ENCODE measurements around the gene PCDHB1. TPM values are rescaled to one million over a fixed set of nuclear protein-coding genes. Genes with fewer than 3 reads are reported as not detected.
"Not testable (repeated sequence)": the region's sequence is repeated elsewhere in the genome, so short reads cannot be mapped to it uniquely, and the experiment has no call there.

PCDHB1 gene
- polyA plus RNA-seq, 3 donors: 0.04 to 0.12 (median 0.12) TPM

- DNase-seq (ENCODE audit: extremely low read depth in 1 of 11, low read depth in 9 of 11, low spot score in 4 of 11): no peak
Observed at GRCh38 chr5:141041427-141041785, 9.8 kb upstream of the PCDHB1 start.

GRCh38 chr5:141042555-141042954, 8.6 kb upstream of the PCDHB1 start:
- no peak for DNase-seq (ENCODE audit: extremely low read depth in 1 of 11, low read depth in 9 of 11, low spot score in 4 of 11)

GRCh38 chr5:141051521-141051866, 320 bp downstream of the PCDHB1 start:
- DNase-seq (ENCODE audit: extremely low read depth in 1 of 11, low read depth in 9 of 11, low spot score in 4 of 11): peak in 1 of 11 donors; percentile 1

GRCh38 chr5:141077826-141078225, 26.7 kb downstream of the PCDHB1 start:
- no peak for DNase-seq (ENCODE audit: extremely low read depth in 1 of 11, low read depth in 9 of 11, low spot score in 4 of 11)

GRCh38 chr5:141082228-141082627, 31.1 kb downstream of the PCDHB1 start:
- DNase-seq (ENCODE audit: extremely low read depth in 1 of 11, low read depth in 9 of 11, low spot score in 4 of 11): no peak

GRCh38 chr5:141084487-141084989, 33.4 kb downstream of the PCDHB1 start:
- DNase-seq (ENCODE audit: extremely low read depth in 1 of 11, low read depth in 9 of 11, low spot score in 4 of 11): peak in 6 of 11 donors; percentile 9 to 42 (median 24)

- DNase-seq (ENCODE audit: extremely low read depth in 1 of 11, low read depth in 9 of 11, low spot score in 4 of 11): peak in 2 of 11 donors; percentile 11 to 13
Observed at GRCh38 chr5:141094481-141095262, 43.5 kb downstream of the PCDHB1 start, which contains the start of gene PCDHB2. TSS of gene PCDHB2 (plus strand) at chr5:141094615. CDS start at chr5:141094791, 176 bp downstream.

- DNase-seq (ENCODE audit: extremely low read depth in 1 of 11, low read depth in 9 of 11, low spot score in 4 of 11): no peak
Observed at GRCh38 chr5:141095263-141095641, 44.1 kb downstream of the PCDHB1 start.

- DNase-seq (ENCODE audit: extremely low read depth in 1 of 11, low read depth in 9 of 11, low spot score in 4 of 11): not testable (repeated sequence)
Observed at GRCh38 chr5:141096181-141096580, 45.0 kb downstream of the PCDHB1 start.

- DNase-seq (ENCODE audit: extremely low read depth in 1 of 11, low read depth in 9 of 11, low spot score in 4 of 11): not testable (repeated sequence)
Observed at GRCh38 chr5:141096586-141096985, 45.4 kb downstream of the PCDHB1 start.

- peak in 3 of 11 donors; percentile 9 to 24 (median 11) for DNase-seq (ENCODE audit: extremely low read depth in 1 of 11, low read depth in 9 of 11, low spot score in 4 of 11)
Observed at GRCh38 chr5:141100243-141100805, 49.1 kb downstream of the PCDHB1 start, which contains the start of gene PCDHB3. TSS of gene PCDHB3 (plus strand) at chr5:141100473. CDS start at chr5:141100650, 177 bp downstream.

- DNase-seq (ENCODE audit: extremely low read depth in 1 of 11, low read depth in 9 of 11, low spot score in 4 of 11): no peak
Observed at GRCh38 chr5:141101059-141101458, 49.9 kb downstream of the PCDHB1 start.

GRCh38 chr5:141102070-141102469, 50.9 kb downstream of the PCDHB1 start:
- DNase-seq (ENCODE audit: extremely low read depth in 1 of 11, low read depth in 9 of 11, low spot score in 4 of 11): not testable (repeated sequence)

GRCh38 chr5:141102471-141102870, 51.3 kb downstream of the PCDHB1 start:
- not testable (repeated sequence) for DNase-seq (ENCODE audit: extremely low read depth in 1 of 11, low read depth in 9 of 11, low spot score in 4 of 11)

- DNase-seq (ENCODE audit: extremely low read depth in 1 of 11, low read depth in 9 of 11, low spot score in 4 of 11): no peak
Observed at GRCh38 chr5:141105350-141105749, 54.2 kb downstream of the PCDHB1 start.

Other genes starting within 250 kb of the PCDHB1 start
- 1 to 10 TPM in 2 of 3 donors, under 1 TPM in 1; 0.96 to 1.1 (median 1.0) TPM for gene PCDHA4, start 244.3 kb upstream of the PCDHB1 start, polyA plus RNA-seq (ENCODE audit: insufficient read length in 3 of 3)
- under 1 TPM in 2 of 3 donors, not detected in 1; 0.06 to 0.21 TPM for gene PCDHA5, start 229.8 kb upstream of the PCDHB1 start, polyA plus RNA-seq (ENCODE audit: insufficient read length in 3 of 3)
- gene PCDHA6, start 223.4 kb upstream of the PCDHB1 start, polyA plus RNA-seq (ENCODE audit: insufficient read length in 3 of 3): under 1 TPM; 0.16 to 0.41 (median 0.40) TPM
- under 1 TPM; 0.23 to 0.33 (median 0.26) TPM for gene PCDHA7, start 217.1 kb upstream of the PCDHB1 start, polyA plus RNA-seq (ENCODE audit: insufficient read length in 3 of 3)
- gene PCDHA8, start 210.2 kb upstream of the PCDHB1 start, polyA plus RNA-seq (ENCODE audit: insufficient read length in 3 of 3): under 1 TPM; 0.06 to 0.09 (median 0.09) TPM
- gene PCDHA9, start 203.0 kb upstream of the PCDHB1 start, polyA plus RNA-seq (ENCODE audit: insufficient read length in 3 of 3): under 1 TPM; 0.03 to 0.05 (median 0.04) TPM
- gene PCDHA10, start 195.5 kb upstream of the PCDHB1 start, polyA plus RNA-seq (ENCODE audit: insufficient read length in 3 of 3): under 1 TPM; 0.23 to 0.91 (median 0.75) TPM
- gene PCDHA11, start 182.4 kb upstream of the PCDHB1 start, polyA plus RNA-seq (ENCODE audit: insufficient read length in 3 of 3): under 1 TPM; 0.09 to 0.29 (median 0.17) TPM
- under 1 TPM in 2 of 3 donors, not detected in 1; 0.11 to 0.12 TPM for gene PCDHA12, start 176.1 kb upstream of the PCDHB1 start, polyA plus RNA-seq (ENCODE audit: insufficient read length in 3 of 3)
- gene PCDHA13, start 169.2 kb upstream of the PCDHB1 start, polyA plus RNA-seq (ENCODE audit: insufficient read length in 3 of 3): not detected
- gene PCDHAC1, start 125.1 kb upstream of the PCDHB1 start, polyA plus RNA-seq (ENCODE audit: insufficient read length in 3 of 3): under 1 TPM; 0.09 to 0.17 (median 0.09) TPM
- under 1 TPM; 0.52 to 0.65 (median 0.64) TPM for gene PCDHAC2, start 84.9 kb upstream of the PCDHB1 start, polyA plus RNA-seq (ENCODE audit: insufficient read length in 3 of 3)
- gene PCDHB2, start 43.2 kb downstream of the PCDHB1 start, polyA plus RNA-seq (ENCODE audit: insufficient read length in 3 of 3): 10 to 100 TPM in 1 of 3 donors, 1 to 10 TPM in 2; 4.9 to 11.5 (median 5.1) TPM
- 1 to 10 TPM; 3.3 to 3.9 (median 3.5) TPM for gene PCDHB3, start 49.1 kb downstream of the PCDHB1 start, polyA plus RNA-seq (ENCODE audit: insufficient read length in 3 of 3)
- gene PCDHB4, start 70.4 kb downstream of the PCDHB1 start, polyA plus RNA-seq (ENCODE audit: insufficient read length in 3 of 3): 1 to 10 TPM; 1.2 to 2.6 (median 1.7) TPM
- gene PCDHB5, start 83.8 kb downstream of the PCDHB1 start, polyA plus RNA-seq (ENCODE audit: insufficient read length in 3 of 3): 1 to 10 TPM; 6.0 to 9.0 (median 8.5) TPM
- gene PCDHB6, start 98.7 kb downstream of the PCDHB1 start, polyA plus RNA-seq (ENCODE audit: insufficient read length in 3 of 3): 1 to 10 TPM; 2.4 to 3.2 (median 3.0) TPM
- gene PCDHB7, start 121.3 kb downstream of the PCDHB1 start, polyA plus RNA-seq (ENCODE audit: insufficient read length in 3 of 3): 1 to 10 TPM; 4.0 to 4.4 (median 4.2) TPM
- gene PCDHB8, start 126.4 kb downstream of the PCDHB1 start, polyA plus RNA-seq (ENCODE audit: insufficient read length in 3 of 3): 1 to 10 TPM; 1.8 to 3.7 (median 2.4) TPM
- gene PCDHB16, start 131.0 kb downstream of the PCDHB1 start, polyA plus RNA-seq (ENCODE audit: insufficient read length in 3 of 3): 1 to 10 TPM; 5.0 to 7.6 (median 5.1) TPM
- 1 to 10 TPM; 4.1 to 4.4 (median 4.3) TPM for gene PCDHB9, start 135.8 kb downstream of the PCDHB1 start, polyA plus RNA-seq (ENCODE audit: insufficient read length in 3 of 3)
- 1 to 10 TPM; 4.8 to 7.5 (median 6.8) TPM for gene PCDHB10, start 141.0 kb downstream of the PCDHB1 start, polyA plus RNA-seq (ENCODE audit: insufficient read length in 3 of 3)
- gene PCDHB11, start 148.3 kb downstream of the PCDHB1 start, polyA plus RNA-seq (ENCODE audit: insufficient read length in 3 of 3): 1 to 10 TPM; 4.0 to 6.3 (median 4.7) TPM
- gene PCDHB12, start 157.3 kb downstream of the PCDHB1 start, polyA plus RNA-seq (ENCODE audit: insufficient read length in 3 of 3): 1 to 10 TPM; 4.6 to 5.1 (median 5.0) TPM
- 1 to 10 TPM; 6.9 to 7.9 (median 7.2) TPM for gene PCDHB13, start 162.5 kb downstream of the PCDHB1 start, polyA plus RNA-seq (ENCODE audit: insufficient read length in 3 of 3)
- gene PCDHB14, start 172.0 kb downstream of the PCDHB1 start, polyA plus RNA-seq (ENCODE audit: insufficient read length in 3 of 3): 10 to 100 TPM in 2 of 3 donors, 1 to 10 TPM in 1; 9.5 to 11.6 (median 10.6) TPM
- 10 to 100 TPM; 13.2 to 15.0 (median 14.9) TPM for gene PCDHB15, start 194.0 kb downstream of the PCDHB1 start, polyA plus RNA-seq (ENCODE audit: insufficient read length in 3 of 3)

All from renal cortex interstitium (tissue), 11 donors.